ENCODE data around the gene BAHCC1. TPM values are rescaled to one million over a fixed set of nuclear protein-coding genes. Genes with fewer than 3 reads are reported as not detected.

The BAHCC1 gene
- total RNA-seq, 2 experiments from 2014 or later, result 0.20 to 0.41 TPM

DNA sequence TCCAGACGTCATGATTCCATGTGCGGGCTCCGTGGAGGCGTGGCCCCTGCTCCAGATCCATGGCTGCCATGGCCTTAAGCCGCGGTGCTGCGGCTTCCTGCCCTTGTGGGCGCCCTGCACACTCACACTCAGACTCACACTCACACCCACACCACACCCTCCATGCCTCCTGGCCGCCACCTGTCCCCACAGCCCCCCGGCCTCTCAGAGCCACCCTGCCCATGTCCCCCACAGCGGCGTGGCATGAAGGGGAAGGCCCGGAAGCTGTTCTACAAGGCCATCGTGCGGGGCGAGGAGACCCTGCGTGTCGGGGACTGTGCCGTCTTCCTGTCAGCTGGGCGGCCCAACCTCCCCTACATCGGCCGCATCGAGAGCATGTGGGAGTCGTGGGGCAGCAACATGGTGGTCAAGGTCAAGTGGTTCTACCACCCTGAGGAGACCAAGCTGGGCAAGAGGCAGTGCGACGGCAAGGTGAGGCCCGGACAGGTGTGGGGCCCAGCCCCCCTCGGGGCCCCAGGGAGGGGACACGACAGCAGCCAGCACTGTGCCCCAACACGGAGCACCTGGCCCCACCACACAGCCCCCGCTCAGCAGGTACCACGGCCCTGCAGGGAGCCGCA lies 67.4 kb downstream of the BAHCC1 start:
- Mint-ChIP-seq H3K27ac (no peak overlapping the region), H3K4me1 (ENCODE audit: low read depth) (no peaks in the 10 kb centered on the region), H3K4me3 (no peak overlapping the region), H3K36me3 (ENCODE audit: low read depth) (no peaks in the 10 kb centered on the region), H3K27me3 (no peaks in the 10 kb centered on the region), H3K9me3 (no peaks in the 10 kb centered on the region)
- Histone ChIP-seq H3K36me3 (ENCODE audit: insufficient read depth, low read length) (no peaks in the 10 kb centered on the region), H3K9me3 (ENCODE audit: control insufficient read depth in 1 of 2, insufficient read depth in 1 of 2, low read length in 2 of 2) (peaks cover 0 to 27% of the 10 kb centered on the region in 2 experiments), H3K27ac (ENCODE audit: low read depth in 1 of 2, low read length in 2 of 2) (no peak overlapping the region), H3K4me1 (ENCODE audit: insufficient read depth, low read length) (no peaks in the 10 kb centered on the region), H3K27me3 (ENCODE audit: control insufficient read depth in 1 of 2, insufficient read depth in 2 of 2, low read length in 2 of 2) (no peaks in the 10 kb centered on the region), H3K4me3 (ENCODE audit: low read length) (no peak overlapping the region)
- CTCF ChIA-PET, result no interaction called here
- intact Hi-C loops (cut with DNase I, micrococcal nuclease), result no loop called here
- POLR2A ChIA-PET, result no interaction called here
- ATAC-seq (ENCODE audit: poor library complexity), result no peak
- DNase-seq, result no peak
- TF ChIP-seq, protein P1, sequence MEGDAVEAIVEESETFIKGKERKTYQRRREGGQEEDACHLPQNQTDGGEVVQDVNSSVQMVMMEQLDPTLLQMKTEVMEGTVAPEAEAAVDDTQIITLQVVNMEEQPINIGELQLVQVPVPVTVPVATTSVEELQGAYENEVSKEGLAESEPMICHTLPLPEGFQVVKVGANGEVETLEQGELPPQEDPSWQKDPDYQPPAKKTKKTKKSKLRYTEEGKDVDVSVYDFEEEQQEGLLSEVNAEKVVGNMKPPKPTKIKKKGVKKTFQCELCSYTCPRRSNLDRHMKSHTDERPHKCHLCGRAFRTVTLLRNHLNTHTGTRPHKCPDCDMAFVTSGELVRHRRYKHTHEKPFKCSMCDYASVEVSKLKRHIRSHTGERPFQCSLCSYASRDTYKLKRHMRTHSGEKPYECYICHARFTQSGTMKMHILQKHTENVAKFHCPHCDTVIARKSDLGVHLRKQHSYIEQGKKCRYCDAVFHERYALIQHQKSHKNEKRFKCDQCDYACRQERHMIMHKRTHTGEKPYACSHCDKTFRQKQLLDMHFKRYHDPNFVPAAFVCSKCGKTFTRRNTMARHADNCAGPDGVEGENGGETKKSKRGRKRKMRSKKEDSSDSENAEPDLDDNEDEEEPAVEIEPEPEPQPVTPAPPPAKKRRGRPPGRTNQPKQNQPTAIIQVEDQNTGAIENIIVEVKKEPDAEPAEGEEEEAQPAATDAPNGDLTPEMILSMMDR (IDR thresholded peaks at IDR 0.05), result no peak

DNA sequence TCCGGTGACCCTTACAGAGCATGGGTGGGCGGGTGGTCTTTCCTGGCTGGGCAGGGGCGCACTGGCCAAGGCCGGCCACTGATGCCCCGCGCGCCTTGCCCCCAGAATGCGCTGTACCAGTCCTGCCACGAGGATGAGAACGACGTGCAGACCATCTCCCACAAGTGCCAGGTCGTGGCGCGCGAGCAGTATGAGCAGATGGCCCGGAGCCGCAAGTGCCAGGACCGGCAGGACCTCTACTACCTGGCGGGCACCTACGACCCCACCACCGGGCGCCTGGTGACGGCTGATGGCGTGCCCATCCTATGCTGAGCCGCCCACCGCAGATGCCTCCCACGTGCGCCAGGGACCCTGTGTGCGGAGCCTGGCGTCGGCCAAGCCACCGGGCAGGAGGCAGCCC lies 68.2 kb downstream of the BAHCC1 start:
- Mint-ChIP-seq H3K4me1 (ENCODE audit: low read depth) (no peaks in the 10 kb centered on the region), H3K36me3 (ENCODE audit: low read depth) (no peaks in the 10 kb centered on the region), H3K27me3 (no peaks in the 10 kb centered on the region), H3K9me3 (no peaks in the 10 kb centered on the region), H3K4me3 (no peak overlapping the region), H3K27ac (no peak overlapping the region)
- ChIA-PET CTCF (no interaction called here), POLR2A (no interaction called here)
- intact Hi-C loops (cut with DNase I, micrococcal nuclease), result no loop called here
- ATAC-seq (ENCODE audit: poor library complexity) (no peak), DNase-seq (no peak)
- peaks cover 0 to 25% of the 10 kb centered on the region in 2 experiments for H3K9me3 ChIP-seq (ENCODE audit: control insufficient read depth in 1 of 2, insufficient read depth in 1 of 2, low read length in 2 of 2)
- TF ChIP-seq, protein P1 (IDR thresholded peaks at IDR 0.05), result no peak
- no peak overlapping the region for H3K27ac ChIP-seq (ENCODE audit: low read depth in 1 of 2, low read length in 2 of 2)
- no peaks in the 10 kb centered on the region for H3K36me3 ChIP-seq (ENCODE audit: insufficient read depth, low read length)
- H3K4me1 ChIP-seq (ENCODE audit: insufficient read depth, low read length), result no peaks in the 10 kb centered on the region
- no peaks in the 10 kb centered on the region for H3K27me3 ChIP-seq (ENCODE audit: control insufficient read depth in 1 of 2, insufficient read depth in 2 of 2, low read length in 2 of 2)
- H3K4me3 ChIP-seq (ENCODE audit: low read length), result no peak overlapping the region

DNA sequence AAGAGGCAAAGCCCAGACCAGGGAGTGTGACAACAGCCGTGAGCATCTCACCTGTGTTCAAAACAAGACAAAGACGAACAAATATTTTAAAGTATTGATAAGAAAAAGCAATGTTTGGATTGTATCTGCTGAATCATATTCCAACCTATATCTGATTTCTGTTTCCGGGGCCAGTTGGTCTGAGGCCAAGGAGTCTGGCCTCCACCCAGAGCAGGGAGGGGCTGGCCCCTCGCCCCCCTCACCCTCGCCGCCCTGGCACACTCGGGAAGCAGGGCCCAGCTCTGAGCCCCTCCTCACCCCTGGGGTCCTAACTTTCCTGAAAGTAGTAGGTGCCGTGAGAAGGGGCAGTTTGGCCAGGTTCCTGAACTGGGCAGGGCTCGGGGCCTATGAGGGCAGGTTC lies 69.3 kb downstream of the BAHCC1 start:
- TF ChIP-seq, protein P1 (IDR thresholded peaks at IDR 0.05), result no peak
- H3K36me3 Mint-ChIP-seq (ENCODE audit: low read depth), result no peaks in the 10 kb centered on the region
- Histone ChIP-seq H3K9me3 (ENCODE audit: control insufficient read depth in 1 of 2, insufficient read depth in 1 of 2, low read length in 2 of 2) (peaks cover 0 to 18% of the 10 kb centered on the region in 2 experiments), H3K4me1 (ENCODE audit: insufficient read depth, low read length) (no peaks in the 10 kb centered on the region), H3K27ac (ENCODE audit: low read depth in 1 of 2, low read length in 2 of 2) (no peak overlapping the region), H3K27me3 (ENCODE audit: control insufficient read depth in 1 of 2, insufficient read depth in 2 of 2, low read length in 2 of 2) (no peaks in the 10 kb centered on the region), H3K36me3 (ENCODE audit: insufficient read depth, low read length) (no peaks in the 10 kb centered on the region), H3K4me3 (ENCODE audit: low read length) (no peak overlapping the region)
- no peaks in the 10 kb centered on the region for H3K9me3 Mint-ChIP-seq
- DNase-seq, result no peak
- POLR2A ChIA-PET, result no interaction called here
- H3K4me1 Mint-ChIP-seq (ENCODE audit: low read depth), result no peaks in the 10 kb centered on the region
- CTCF ChIA-PET, result no interaction called here
- intact Hi-C loops (cut with DNase I, micrococcal nuclease), result no loop called here
- no peak for ATAC-seq (ENCODE audit: poor library complexity)
- no peaks in the 10 kb centered on the region for H3K27me3 Mint-ChIP-seq
- H3K4me3 Mint-ChIP-seq, result no peak overlapping the region
- H3K27ac Mint-ChIP-seq, result no peak overlapping the region

All from CD4-positive, alpha-beta T cell (primary cell).